IMR-90 (cell line): ENCODE data around the gene AHR. TPM values are rescaled to one million over a fixed set of nuclear protein-coding genes. Genes with fewer than 3 reads are reported as not detected.
A peak's percentile ranks its signal among the peaks of the same experiment; 100 is the strongest.

Experiments used
- ATAC-seq: fragments of 200-7000 bp; cut with Tn5 transposase; 2 replicates; pipeline ENCODE4 v1.9.1; 2020; ENCODE audit warnings: low read depth, mild to moderate bottlenecking, moderate library complexity
- BruUV-seq: library from RNA; stranded (reverse); fragments of 400-500 nt; replicated peaks from 2 replicates; lab custom pipeline; 2021; lab: Mats Ljungman, UMichigan
- CTCF ChIA-PET: fragments of 300-600 bp; formaldehyde crosslinking; extraction: SDS; loops from one replicate; lab custom pipeline; 2021; ENCODE audit warnings: antibody characterized with exemption; lab: Yijun Ruan, JAX
- POLR2A ChIA-PET: fragments of 300-600 bp; sonication (Branson Sonifier 250); formaldehyde crosslinking; loops from one replicate; lab custom pipeline; 2022; ENCODE audit warnings: antibody characterized with exemption; ENCODE audit not compliant: unreplicated experiment; lab: Charles Lee
- DNase-seq: peaks from one replicate; pipeline ENCODE4 v3.0.0; 2013
- H2AFZ ChIP-seq: replicated peaks from 2 replicates; pipeline ENCODE3; 2013; ENCODE audit warnings: low read length, mild to moderate bottlenecking; ENCODE audit not compliant: poor library complexity
- H2AK5ac ChIP-seq: 2 replicates; pipeline ENCODE4 v1.6.1; 2013; ENCODE audit warnings: low read depth, low read length, inconsistent platforms
- H2AK9ac ChIP-seq: replicated peaks from 2 replicates; pipeline ENCODE3; 2013; ENCODE audit warnings: mild to moderate bottlenecking, low read depth, low read length, moderate library complexity; ENCODE audit not compliant: poor library complexity
- H2BK120ac ChIP-seq: 2 replicates; pipeline ENCODE4 v1.6.1; 2013; ENCODE audit warnings: low read depth, low read length, inconsistent platforms
- H2BK15ac ChIP-seq: 3 replicates; pipeline ENCODE4 v1.6.1; 2013; ENCODE audit warnings: low read depth, low read length, inconsistent platforms
- H2BK20ac ChIP-seq: 2 replicates; pipeline ENCODE4 v1.6.1; 2013; ENCODE audit warnings: low read depth, mild to moderate bottlenecking, inconsistent platforms, low read length, moderate library complexity
- H2BK5ac ChIP-seq: 2 replicates; pipeline ENCODE4 v1.6.1; 2013; ENCODE audit warnings: mild to moderate bottlenecking, low read depth, low read length, inconsistent platforms; ENCODE audit not compliant: poor library complexity, severe bottlenecking
- H3K14ac ChIP-seq: replicated peaks from 2 replicates; pipeline ENCODE4 v1.6.1; 2013; ENCODE audit warnings: low read depth, low read length, inconsistent platforms
- H3K18ac ChIP-seq: 2 replicates; pipeline ENCODE4 v1.6.1; 2013; ENCODE audit warnings: low read depth, low read length, control low read depth
- H3K23ac ChIP-seq: 2 replicates; pipeline ENCODE4 v1.6.1; 2013; ENCODE audit warnings: low read depth, low read length, inconsistent platforms
- H3K27ac ChIP-seq: 2 replicates; pipeline ENCODE4 v1.5.1; 2013; ENCODE audit warnings: mild to moderate bottlenecking, control low read depth, low read length; ENCODE audit not compliant: insufficient read depth
- H3K27me3 ChIP-seq: 2 replicates; pipeline ENCODE4 v1.6.1; 2013; ENCODE audit warnings: low read length; ENCODE audit not compliant: control insufficient read depth, insufficient read depth
- H3K36me3 ChIP-seq: 2 replicates; pipeline ENCODE4 v1.6.1; 2013; ENCODE audit warnings: low read length, mixed read lengths; ENCODE audit not compliant: control insufficient read depth, insufficient read depth
- H3K4ac ChIP-seq: 2 replicates; pipeline ENCODE4 v1.6.1; 2013; ENCODE audit warnings: low read depth, low read length, inconsistent platforms
- H3K4me1 ChIP-seq: 2 replicates; pipeline ENCODE4 v1.6.1; 2013; ENCODE audit warnings: low read length, mixed read lengths; ENCODE audit not compliant: control insufficient read depth, insufficient read depth
- H3K4me2 ChIP-seq: 2 replicates; pipeline ENCODE4 v1.6.1; 2013; ENCODE audit warnings: low read depth, mild to moderate bottlenecking, control low read depth, low read length, moderate library complexity
- H3K4me3 ChIP-seq: 2 replicates; pipeline ENCODE4 v1.5.1; 2013; ENCODE audit warnings: low read depth, mild to moderate bottlenecking, control low read depth, low read length, moderate library complexity; ENCODE audit not compliant: insufficient read depth
- H3K56ac ChIP-seq: 2 replicates; pipeline ENCODE4 v1.6.1; 2013; ENCODE audit warnings: low read length, inconsistent platforms; ENCODE audit not compliant: insufficient read depth; ENCODE audit errors: extremely low read depth
- H3K79me1 ChIP-seq, 2 experiments: 2 replicates each; pipeline ENCODE4 v1.6.1; 2013; ENCODE audit warnings: low read length in 2 of 2, inconsistent platforms in 1 of 2, low read depth in 1 of 2
- H3K9ac ChIP-seq: 2 replicates; pipeline ENCODE4 v1.6.1; 2013; ENCODE audit warnings: low read depth, low read length, control low read depth
- H3K9me1 ChIP-seq: 2 replicates; pipeline ENCODE4 v1.6.1; 2013; ENCODE audit warnings: low read length, inconsistent platforms; ENCODE audit not compliant: insufficient read depth
- H3K9me3 ChIP-seq: 2 replicates; pipeline ENCODE4 v1.6.1; 2013; ENCODE audit warnings: low read length; ENCODE audit not compliant: control insufficient read depth, insufficient read depth
- H4K20me1 ChIP-seq: 2 replicates; pipeline ENCODE4 v1.6.1; 2013; ENCODE audit warnings: low read length, inconsistent platforms; ENCODE audit not compliant: insufficient read depth
- H4K5ac ChIP-seq: 2 replicates; pipeline ENCODE4 v1.6.1; 2013; ENCODE audit warnings: mild to moderate bottlenecking, low read depth, low read length, control low read depth
- H4K8ac ChIP-seq, 2 experiments: 2 replicates each; pipeline ENCODE4 v1.6.1; 2013; ENCODE audit warnings: low read depth in 2 of 2, low read length in 2 of 2, control low read depth in 1 of 2, inconsistent platforms in 1 of 2
- H4K91ac ChIP-seq: 2 replicates; pipeline ENCODE4 v1.6.1; 2013; ENCODE audit warnings: low read depth, low read length, inconsistent platforms; ENCODE audit not compliant: insufficient read depth
- BHLHE40 ChIP-seq: fragments of 150-350 bp; IDR thresholded peaks from 2 replicates; pipeline ENCODE4 v1.6.1; 2016; ENCODE audit warnings: mild to moderate bottlenecking, low read depth, low read length
- ELK1 ChIP-seq: fragments of 150-350 bp; IDR thresholded peaks from 2 replicates; pipeline ENCODE4 v1.6.1; 2016; ENCODE audit warnings: low read depth, mild to moderate bottlenecking, low read length, moderate library complexity, borderline replicate concordance
- MAZ ChIP-seq: IDR thresholded peaks from 2 replicates; pipeline ENCODE4 v1.6.1; 2012; ENCODE audit warnings: low read depth, mild to moderate bottlenecking, low read length, improper control_type of control experiment, moderate library complexity, borderline replicate concordance
- MXI1 ChIP-seq: IDR thresholded peaks from 2 replicates; pipeline ENCODE4 v1.6.1; 2012; ENCODE audit warnings: low read depth, mild to moderate bottlenecking, low read length, moderate library complexity, borderline replicate concordance
- POLR2A ChIP-seq: IDR thresholded peaks from 2 replicates; pipeline ENCODE4 v1.6.1; 2012; ENCODE audit warnings: mild to moderate bottlenecking, low read depth, low read length
- RFX5 ChIP-seq: IDR thresholded peaks from 2 replicates; pipeline ENCODE4 v1.8.0; 2012; ENCODE audit warnings: low read depth, mild to moderate bottlenecking, low read length, moderate library complexity
- SMC3 ChIP-seq: fragments of 150-350 bp; IDR thresholded peaks from 2 replicates; pipeline ENCODE4 v1.6.1; 2016; ENCODE audit warnings: low read depth, mild to moderate bottlenecking, antibody characterized with exemption, low read length, moderate library complexity
- WGBS, 2 experiments: methylation state at CpG; one replicate each; pipeline versions ENCODE4 v1.1.5 to v1.1.7; 2013; ENCODE audit warnings: missing lambda C conversion rate in 2 of 2; ENCODE audit not compliant: insufficient read length in 1 of 2; ENCODE audit errors: extremely low coverage in 2 of 2; 5-methylcytosine and 5-hydroxymethylcytosine counted together
- dilution Hi-C: fragments of 300-500 bp; cut with HindIII; formaldehyde crosslinking; loops from one replicate; pipeline ENCODE4 v1.14.3; 2018; ENCODE audit warnings: low sequenced_read_pairs; ENCODE audit not compliant: unreplicated experiment
- in situ Hi-C: fragments of 300-500 bp; cut with MboI; formaldehyde crosslinking; loops from 3 replicates; pipeline ENCODE4 v1.14.3; 2019; ENCODE audit warnings: low sequenced_read_pairs, inconsistent platforms, mixed read lengths
- intact Hi-C: fragments of 100-400 bp; cut with micrococcal nuclease; formaldehyde crosslinking; loops from 2 replicates; pipeline ENCODE4 v1.10.0; 2022
- polyA plus RNA-seq, 3 experiments: library from polyadenylated mRNA; depleted of rRNA; stranded (reverse); fragments of >200 nt; gene quantifications; 2 replicates each; pipeline ENCODE4 v1.2.3, GENCODE V29; 2012; ENCODE audit warnings: low replicate concordance in 1 of 3
- total RNA-seq: library from RNA; depleted of rRNA; stranded (reverse); fragments of >200 nt; gene quantifications from 2 replicates; pipeline ENCODE4 v1.2.3, GENCODE V29; 2012
- TF ChIP-seq, protein P1 (sequence below): fragments of 150-350 bp; IDR thresholded peaks from 2 replicates; pipeline ENCODE4 v1.6.1; 2017; ENCODE audit warnings: mild to moderate bottlenecking, antibody characterized with exemption, low read length, low read depth

AHR gene
- total and polyA plus RNA-seq, 2 of the 4 experiments (the other 2 are of a cell fraction): 6.9 to 55.2 TPM

DNA sequence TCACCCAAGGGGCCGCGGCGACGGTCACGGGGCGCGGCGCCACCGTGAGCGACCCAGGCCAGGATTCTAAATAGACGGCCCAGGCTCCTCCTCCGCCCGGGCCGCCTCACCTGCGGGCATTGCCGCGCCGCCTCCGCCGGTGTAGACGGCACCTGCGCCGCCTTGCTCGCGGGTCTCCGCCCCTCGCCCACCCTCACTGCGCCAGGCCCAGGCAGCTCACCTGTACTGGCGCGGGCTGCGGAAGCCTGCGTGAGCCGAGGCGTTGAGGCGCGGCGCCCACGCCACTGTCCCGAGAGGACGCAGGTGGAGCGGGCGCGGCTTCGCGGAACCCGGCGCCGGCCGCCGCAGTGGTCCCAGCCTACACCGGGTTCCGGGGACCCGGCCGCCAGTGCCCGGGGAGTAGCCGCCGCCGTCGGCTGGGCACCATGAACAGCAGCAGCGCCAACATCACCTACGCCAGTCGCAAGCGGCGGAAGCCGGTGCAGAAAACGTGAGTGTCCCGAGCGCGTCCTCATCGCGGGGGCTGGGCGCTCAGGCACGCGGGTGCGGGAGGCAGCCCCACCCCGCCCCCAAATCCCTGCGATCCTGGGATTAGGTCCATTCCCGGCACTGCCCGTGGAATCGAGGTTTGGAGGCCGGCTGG, 509 bp downstream of the AHR start:
- Histone ChIP-seq H3K4me1 (peaks cover 2% of the 10 kb centered on the region; the same call in 1 of the 2 replicates), H3K56ac (peak overlapping the region; percentile 64), H3K9me1 (no peaks in the 10 kb centered on the region), H4K8ac (peak overlapping the region in 1 of 2 experiments; percentile 22; a peak in 2 of 4 replicates), H4K5ac (no peak overlapping the region), H4K20me1 (peaks cover 4% of the 10 kb centered on the region; the same call in 1 of the 2 replicates), H3K27me3 (no peaks in the 10 kb centered on the region), H4K91ac (peak overlapping the region; percentile 47; the same call in 1 of the 2 replicates), H3K4me3 (peak overlapping the region; percentile 98), H3K4ac (peak overlapping the region; percentile 76), H3K9me3 (no peaks in the 10 kb centered on the region), H2AK9ac (peak overlapping the region; percentile 97), H3K27ac (peak overlapping the region; percentile 77), H2AFZ (peak overlapping the region; percentile 96), H2BK120ac (peak overlapping the region; percentile 67), H3K14ac (peak overlapping the region; percentile 84), H2BK15ac (peak overlapping the region; percentile 49; the same call in 1 of the 3 replicates), H3K79me1 (peaks cover 0 to 18% of the 10 kb centered on the region in 2 experiments; a peak in 2 of 4 replicates), H2BK20ac (peak overlapping the region; percentile 48; the same call in 1 of the 2 replicates), H3K18ac (peak overlapping the region; percentile 22), H3K36me3 (no peaks in the 10 kb centered on the region), H3K9ac (peak overlapping the region; percentile 73), H2AK5ac (peak overlapping the region; percentile 36; the same call in 1 of the 2 replicates), H3K23ac (peak overlapping the region; percentile 88), H2BK5ac (peak overlapping the region; percentile 75), H3K4me2 (peak overlapping the region; percentile 90)
- intact Hi-C loops: loop anchor here (1.0 to 5.0 kb wide), 6 partner anchors 22 to 348 kb away; no protein-coding TSS in a partner anchor
- ATAC-seq: peak; percentile 32
- dilution Hi-C loops: no loop called here
- ChIA-PET POLR2A (no interaction called here), CTCF (interaction anchor here (0.8 kb wide), 1 partner anchor 348 kb away, joined by 3 read pairs; no protein-coding TSS in a partner anchor)
- 0% methylated on average over 54 of the region's 81 CpGs; no CpG with 5 or more reads in 1 of the 2 experiments for WGBS, 2 experiments
- peak; percentile 12 for DNase-seq
- no TSS peak for BruUV-seq
- TF ChIP-seq MAZ (no peak), POLR2A (no peak), SMC3 (no peak), ELK1 (no peak), RFX5 (no peak), BHLHE40 (peak; percentile 86; the same call in 1 of the 2 replicates), MXI1 (peak; percentile 60; the same call in 1 of the 2 replicates)
- TF ChIP-seq, protein P1, sequence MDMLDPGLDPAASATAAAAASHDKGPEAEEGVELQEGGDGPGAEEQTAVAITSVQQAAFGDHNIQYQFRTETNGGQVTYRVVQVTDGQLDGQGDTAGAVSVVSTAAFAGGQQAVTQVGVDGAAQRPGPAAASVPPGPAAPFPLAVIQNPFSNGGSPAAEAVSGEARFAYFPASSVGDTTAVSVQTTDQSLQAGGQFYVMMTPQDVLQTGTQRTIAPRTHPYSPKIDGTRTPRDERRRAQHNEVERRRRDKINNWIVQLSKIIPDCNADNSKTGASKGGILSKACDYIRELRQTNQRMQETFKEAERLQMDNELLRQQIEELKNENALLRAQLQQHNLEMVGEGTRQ: no peak
- in situ Hi-C loops: no loop called here
